ENCODE measurements around the gene SMYD4. TPM values are rescaled to one million over a fixed set of nuclear protein-coding genes. Genes with fewer than 3 reads are reported as not detected.

The SMYD4 gene
- total and polyA plus RNA-seq, 2 donors (not counting 1 experiment from before 2014, with no cell fraction given): 11.9 to 37.5 TPM

GRCh38 chr17:1779571-1780131 lies 50.1 kb downstream of the SMYD4 start:
- intact Hi-C loops (cut with micrococcal nuclease): no loop called here
- no peak overlapping the region for H3K27ac Mint-ChIP-seq
- WGBS (ENCODE audit: insufficient coverage): 100% methylated on average over 1 of the region's 8 CpGs

More at GRCh38 chr17:1779571-1780131, 50.1 kb downstream of the SMYD4 start:
- DNase-seq: no peak
- no peak overlapping the region for H3K4me3 Mint-ChIP-seq
- no peaks in the 10 kb centered on the region for H3K27me3 Mint-ChIP-seq
- no peak for TF ChIP-seq CTCF (IDR thresholded peaks at IDR 0.05)
- no peak for TF ChIP-seq EZH2 (IDR thresholded peaks at IDR 0.05; ENCODE audit: borderline replicate concordance, insufficient read depth, low read depth, low read length, poor library complexity, severe bottlenecking)
- H3K27ac ChIP-seq (ENCODE audit: low read length in 2 of 2): no peak overlapping the region
- peaks cover 28% of the 10 kb centered on the region for H3K4me1 Mint-ChIP-seq
- no peak overlapping the region for H2AFZ ChIP-seq (ENCODE audit: insufficient read depth, low read depth, low read length, poor library complexity, severe bottlenecking)
- peaks cover 0 to 37% of the 10 kb centered on the region in 2 experiments for H3K36me3 ChIP-seq (replicated peaks in 1 of 2; ENCODE audit: control extremely low read depth in 1 of 2, control insufficient read depth in 1 of 2, extremely low read depth in 1 of 2, insufficient read depth in 2 of 2, low read length in 1 of 2)
- ATAC-seq (ENCODE audit: low read depth): no peak
- H3K4me3 ChIP-seq (ENCODE audit: control extremely low read depth in 1 of 5, extremely low read depth in 1 of 5, insufficient read depth in 1 of 5, low read depth in 2 of 5, low read length in 4 of 5): no peak overlapping the region
- ChIA-PET POLR2A (interaction anchor here (0.6 to 0.7 kb wide), 2 partner anchors 12 to 764 kb away, joined by 4 read pairs; no protein-coding TSS in a partner anchor), CTCF (interaction anchor here (0.9 to 1.0 kb wide), 2 partner anchors 58 to 59 kb away, joined by 3 read pairs; no protein-coding TSS in a partner anchor)
- H3K79me2 ChIP-seq (ENCODE audit: control insufficient read depth, insufficient read depth, low read length): no peaks in the 10 kb centered on the region
- peaks cover 27 to 30% of the 10 kb centered on the region in 2 donors for H3K4me1 ChIP-seq (ENCODE audit: control insufficient read depth in 2 of 2, insufficient read depth in 2 of 2, low read length in 2 of 2)
- no peak overlapping the region for H3K9ac ChIP-seq (ENCODE audit: low read length)
- H3K4me2 ChIP-seq (replicated peaks; ENCODE audit: low read depth, low read length, poor library complexity, severe bottlenecking): no peak overlapping the region
- H3K9me3 Mint-ChIP-seq (ENCODE audit: insufficient read depth): no peaks in the 10 kb centered on the region
- no peaks in the 10 kb centered on the region for H3K9me3 ChIP-seq (ENCODE audit: control extremely low read depth in 1 of 3, control insufficient read depth in 2 of 3, insufficient read depth in 1 of 3, low read length in 2 of 3)
- no peaks in the 10 kb centered on the region for H4K20me1 ChIP-seq (ENCODE audit: control insufficient read depth, insufficient read depth, low read length, poor library complexity, severe bottlenecking)
- H3K27me3 ChIP-seq (replicated peaks in 1 of 4; ENCODE audit: control extremely low read depth in 1 of 4, control insufficient read depth in 3 of 4, insufficient read depth in 4 of 4, low read length in 3 of 4): no peaks in the 10 kb centered on the region

Data from B cell (primary cell).